Measurements from ENCODE around the gene ARRDC1. TPM values are rescaled to one million over a fixed set of nuclear protein-coding genes. Genes with fewer than 3 reads are reported as not detected.

Gene ARRDC1
- total RNA-seq, 2 donors from 2014 or later = 40.5 to 56.4 TPM

DNA sequence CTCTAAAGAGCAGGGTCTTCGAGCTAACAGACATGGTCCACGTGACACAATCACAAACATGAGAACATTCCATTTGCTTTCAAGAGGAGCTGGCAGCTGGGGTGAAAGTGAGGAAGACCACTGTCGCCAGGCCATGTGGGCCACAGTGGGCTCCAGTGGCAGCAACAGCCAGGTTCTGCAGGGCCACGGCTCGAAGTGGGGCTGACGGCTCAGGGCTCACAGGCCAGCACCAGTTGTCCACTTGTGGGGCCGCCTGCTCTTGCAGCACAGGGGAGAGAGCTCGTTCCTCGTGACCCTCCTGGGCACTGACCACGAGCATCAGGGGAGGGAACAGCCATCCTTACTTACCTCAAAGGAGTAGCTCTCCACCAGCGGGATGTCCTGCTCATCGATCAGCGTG, 17.2 kb upstream of the ARRDC1 start:
- no peak for TF ChIP-seq CTCF (IDR thresholded peaks at IDR 0.05)
- ATAC-seq (ENCODE audit: insufficient number of reproducible peaks, low FRiP score, low read depth) (no peak), DNase-seq (ENCODE audit: low spot score) (no peak)
- H3K27ac ChIP-seq = no peak overlapping the region
- no peak overlapping the region for H3K4me3 ChIP-seq
- no peaks in the 10 kb centered on the region for H3K9me3 ChIP-seq
- peaks cover 9 to 14% of the 10 kb centered on the region in 2 donors for H3K4me1 ChIP-seq (ENCODE audit: control insufficient read depth in 1 of 2, low read depth in 2 of 2)
- H3K36me3 ChIP-seq = peaks cover 17% of the 10 kb centered on the region
- no peaks in the 10 kb centered on the region for H3K27me3 ChIP-seq (replicated peaks; ENCODE audit: insufficient read depth)

DNA sequence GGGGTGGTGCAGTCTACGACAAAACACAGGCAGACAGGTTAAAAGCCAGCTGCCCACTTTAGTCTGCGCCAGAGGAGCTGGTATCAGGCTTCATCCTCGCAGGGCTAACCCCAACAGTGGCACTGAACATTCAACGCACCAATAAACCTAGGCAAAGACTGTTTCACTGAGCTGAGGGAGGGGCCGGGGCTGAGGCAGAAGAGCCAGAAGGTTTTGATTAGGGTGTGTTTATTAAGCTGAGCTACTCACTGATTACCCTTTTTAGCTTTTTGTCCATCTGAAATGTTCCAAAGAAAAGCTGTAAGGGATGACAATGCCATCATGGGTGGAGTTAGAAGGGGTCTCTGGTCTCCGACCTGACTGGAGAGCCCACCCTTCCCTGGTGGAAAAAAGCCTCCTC, 16.6 kb upstream of the ARRDC1 start:
- no peak for ATAC-seq (ENCODE audit: insufficient number of reproducible peaks, low FRiP score, low read depth)

DNA sequence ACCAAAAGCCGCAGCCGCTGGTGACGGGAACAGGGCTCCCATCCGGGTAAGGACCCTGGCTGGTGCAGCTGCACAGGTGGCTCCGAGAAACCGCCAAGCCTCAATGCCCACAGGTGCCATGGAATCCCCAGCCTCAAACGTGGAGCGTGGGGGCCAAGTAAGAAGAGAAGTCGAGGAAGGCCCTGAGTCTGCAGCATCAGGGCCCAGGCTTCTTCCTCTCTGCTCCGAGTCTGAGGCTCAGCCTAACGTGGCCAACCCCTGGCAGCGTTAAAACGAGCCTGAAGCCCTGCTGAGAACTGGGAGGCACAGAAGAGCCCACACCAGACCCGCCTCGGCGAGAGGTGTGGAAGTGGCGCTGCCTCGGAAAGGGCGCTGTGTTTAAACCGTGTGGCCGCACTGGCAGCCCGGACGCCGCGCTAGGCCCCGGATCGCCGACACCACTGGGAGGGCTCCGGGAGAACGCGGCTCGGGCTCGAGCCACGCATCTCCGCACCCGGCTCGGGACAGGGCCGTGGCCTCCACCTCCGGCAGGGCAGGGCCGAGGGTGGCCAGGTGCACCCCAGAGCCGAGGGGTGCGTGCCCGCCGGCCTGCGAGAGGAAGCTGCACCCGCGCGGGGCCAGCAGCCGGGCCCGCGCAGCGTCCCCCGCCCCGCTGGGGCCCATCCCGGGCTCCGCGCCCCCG, 15.9 kb upstream of the ARRDC1 start:
- no peak for TF ChIP-seq CTCF (IDR thresholded peaks at IDR 0.05)
- H3K4me3 ChIP-seq = peak overlapping the region; percentile 81
- no peak for DNase-seq (ENCODE audit: low spot score)
- no peak overlapping the region for H3K27ac ChIP-seq
- H3K9me3 ChIP-seq = no peaks in the 10 kb centered on the region
- H3K4me1 ChIP-seq (ENCODE audit: control insufficient read depth in 1 of 2, low read depth in 2 of 2) = peaks cover 9 to 14% of the 10 kb centered on the region in 2 donors
- peaks cover 17% of the 10 kb centered on the region for H3K36me3 ChIP-seq
- no peaks in the 10 kb centered on the region for H3K27me3 ChIP-seq (replicated peaks; ENCODE audit: insufficient read depth)
- peak; percentile 1 for ATAC-seq (ENCODE audit: insufficient number of reproducible peaks, low FRiP score, low read depth)

More for the DNA sequence above, 16.6 kb upstream of the ARRDC1 start:
- Histone ChIP-seq H3K27ac (no peak overlapping the region), H3K36me3 (peaks cover 17% of the 10 kb centered on the region), H3K27me3 (replicated peaks; ENCODE audit: insufficient read depth) (no peaks in the 10 kb centered on the region), H3K9me3 (no peaks in the 10 kb centered on the region), H3K4me1 (ENCODE audit: control insufficient read depth in 1 of 2, low read depth in 2 of 2) (peaks cover 9 to 14% of the 10 kb centered on the region in 2 donors), H3K4me3 (no peak overlapping the region)
- no peak for TF ChIP-seq CTCF (IDR thresholded peaks at IDR 0.05)
- no peak for DNase-seq (ENCODE audit: low spot score)

- Histone ChIP-seq H3K36me3 (peaks cover 17% of the 10 kb centered on the region), H3K27ac (no peak overlapping the region), H3K4me3 (peak overlapping the region; percentile 81), H3K4me1 (ENCODE audit: control insufficient read depth in 1 of 2, low read depth in 2 of 2) (peaks cover 9 to 14% of the 10 kb centered on the region in 2 donors), H3K9me3 (no peaks in the 10 kb centered on the region), H3K27me3 (replicated peaks; ENCODE audit: insufficient read depth) (no peaks in the 10 kb centered on the region)
- ATAC-seq (ENCODE audit: insufficient number of reproducible peaks, low FRiP score, low read depth) (peak; percentile 9), DNase-seq (ENCODE audit: low spot score) (no peak)
- TF ChIP-seq CTCF (IDR thresholded peaks at IDR 0.05) = no peak
Observed at GRCh38 chr9:137590123-137590468, 15.4 kb upstream of the ARRDC1 start.

- TF ChIP-seq CTCF (IDR thresholded peaks at IDR 0.05) = no peak
- DNase-seq (ENCODE audit: low spot score) (no peak), ATAC-seq (ENCODE audit: insufficient number of reproducible peaks, low FRiP score, low read depth) (peak; percentile 98)
- peak within 1 kb of the TSS; percentile 87 for H3K4me3 ChIP-seq
- no peaks in the 10 kb centered on the region for H3K27me3 ChIP-seq (replicated peaks; ENCODE audit: insufficient read depth)
- no peaks in the 10 kb centered on the region for H3K9me3 ChIP-seq
- peak within 1 kb of the TSS in 1 of 2 donors; percentile 13 for H3K27ac ChIP-seq
- H3K36me3 ChIP-seq = peaks cover 17% of the 10 kb centered on the region
- H3K4me1 ChIP-seq (ENCODE audit: control insufficient read depth in 1 of 2, low read depth in 2 of 2) = peaks cover 9 to 14% of the 10 kb centered on the region in 2 donors
Observed at GRCh38 chr9:137590469-137591383, 14.8 kb upstream of the ARRDC1 start, which contains the start of gene ZMYND19. Gene ZMYND19 (minus strand): TSS chr9:137590512. CDS start chr9:137590263, 249 bp downstream.

Data from thoracic aorta (tissue), 2 donors.